ENCODE measurements around the gene HSF4. TPM values are rescaled to one million over a fixed set of nuclear protein-coding genes. Genes with fewer than 3 reads are reported as not detected.

The HSF4 gene
- total RNA-seq, 1 experiment from 2014 or later, result 2.2 TPM

GRCh38 chr16:67192781-67193361 is 28.3 kb downstream of the HSF4 start (continued):
- TF ChIP-seq FOXP1 (CRISPR knock-in tag; IDR thresholded peaks at IDR 0.05; ENCODE audit: borderline replicate concordance) (no peak), GTF2I (CRISPR knock-in tag; conservative IDR thresholded peaks at IDR 0.05) (no peak)

- Mint-ChIP-seq H3K4me1 (peaks cover 28% of the 10 kb centered on the region), H3K36me3 (peaks cover 36% of the 10 kb centered on the region), H3K27me3 (ENCODE audit: low read depth) (no peaks in the 10 kb centered on the region), H3K9me3 (no peaks in the 10 kb centered on the region), H3K27ac (no peak overlapping the region), H3K4me3 (peak overlapping the region; percentile 87)
- ATAC-seq (no peak), DNase-seq (ENCODE audit: low spot score) (no peak)
- POLR2A ChIA-PET, result no interaction called here
- TF ChIP-seq CBFB (CRISPR knock-in tag; IDR thresholded peaks at IDR 0.05; ENCODE audit: low read depth) (no peak), ZNF138 (CRISPR knock-in tag; conservative IDR thresholded peaks at IDR 0.05) (no peak), ZNF512 (CRISPR knock-in tag; IDR thresholded peaks at IDR 0.05; ENCODE audit: borderline replicate concordance) (no peak), NR1H2 (CRISPR knock-in tag; IDR thresholded peaks at IDR 0.05) (no peak), MLX (CRISPR knock-in tag; IDR thresholded peaks at IDR 0.05) (no peak), ATF1 (CRISPR knock-in tag; IDR thresholded peaks at IDR 0.05) (no peak), RORB (CRISPR knock-in tag; IDR thresholded peaks at IDR 0.05) (no peak), IRF2 (CRISPR knock-in tag; IDR thresholded peaks at IDR 0.05; ENCODE audit: borderline replicate concordance, low read depth) (no peak), PRDM15 (CRISPR knock-in tag; IDR thresholded peaks at IDR 0.05) (no peak), E2F1 (CRISPR knock-in tag; IDR thresholded peaks at IDR 0.05) (no peak), TCF7 (CRISPR knock-in tag; IDR thresholded peaks at IDR 0.05; ENCODE audit: low read depth) (no peak), OVOL2 (CRISPR knock-in tag; IDR thresholded peaks at IDR 0.05; ENCODE audit: borderline replicate concordance) (no peak), SMAD3 (CRISPR knock-in tag; IDR thresholded peaks at IDR 0.05; ENCODE audit: borderline replicate concordance) (no peak), CREB1 (CRISPR knock-in tag; IDR thresholded peaks at IDR 0.05) (no peak), SP1 (CRISPR knock-in tag; conservative IDR thresholded peaks at IDR 0.05) (no peak), RELA (CRISPR knock-in tag; IDR thresholded peaks at IDR 0.05; ENCODE audit: borderline replicate concordance) (no peak), JAZF1 (CRISPR knock-in tag; IDR thresholded peaks at IDR 0.05) (no peak), CREM (CRISPR knock-in tag; IDR thresholded peaks at IDR 0.05) (no peak)
- CTCF ChIA-PET, result interaction anchor here (1.3 to 1.5 kb wide), 2 partner anchors 34 to 42 kb away, joined by 3 to 4 read pairs; partner anchors contain the start of genes B3GNT9 and TMEM208
Measured at GRCh38 chr16:67193536-67193935, 29.0 kb downstream of the HSF4 start.
